Trophoblast cell (in vitro differentiated cells and primary cell): ENCODE results near the gene HCFC2.
A peak's percentile ranks its signal among the peaks of the same experiment; 100 is the strongest.

Experiments
- DNase-seq, 2 donors: peaks; one replicate each; pipeline ENCODE4 v3.0.0-alpha.2; 2016
- H2AFZ ChIP-seq: 2 replicates; pipeline ENCODE4 v1.6.1; 2013; ENCODE audit warnings: low read length, moderate library complexity, mild to moderate bottlenecking; ENCODE audit not compliant: insufficient read depth, poor library complexity
- H2AK5ac ChIP-seq: 2 replicates; pipeline ENCODE4 v1.6.1; 2013; ENCODE audit warnings: mild to moderate bottlenecking, low read length
- H2BK120ac ChIP-seq: 2 replicates; pipeline ENCODE4 v1.6.1; 2013; ENCODE audit warnings: low read length, mild to moderate bottlenecking, moderate library complexity; ENCODE audit not compliant: insufficient read depth, poor library complexity
- H2BK12ac ChIP-seq: 2 replicates; pipeline ENCODE4 v1.6.1; 2013; ENCODE audit warnings: mild to moderate bottlenecking, low read length, moderate library complexity
- H2BK5ac ChIP-seq: 2 replicates; pipeline ENCODE4 v1.6.1; 2013; ENCODE audit warnings: low read length, low read depth, moderate library complexity, mild to moderate bottlenecking; ENCODE audit not compliant: poor library complexity
- H3K14ac ChIP-seq: 2 replicates; pipeline ENCODE4 v1.6.1; 2013; ENCODE audit warnings: mild to moderate bottlenecking, low read length
- H3K18ac ChIP-seq: 2 replicates; pipeline ENCODE4 v1.6.1; 2013; ENCODE audit warnings: mild to moderate bottlenecking, low read length
- H3K23ac ChIP-seq: 2 replicates; pipeline ENCODE4 v1.6.1; 2013; ENCODE audit warnings: low read length
- H3K27ac ChIP-seq: 2 replicates; pipeline ENCODE4 v1.5.1; 2013; ENCODE audit warnings: low read depth, mild to moderate bottlenecking, inconsistent platforms, low read length, moderate library complexity
- H3K27me3 ChIP-seq: 2 replicates; pipeline ENCODE4 v1.6.1; 2013; ENCODE audit warnings: inconsistent platforms, mild to moderate bottlenecking, low read length, moderate library complexity; ENCODE audit not compliant: insufficient read depth
- H3K36me3 ChIP-seq, 2 experiments: 1 replicate in 1 of 2; 2 replicates in 1 of 2; pipeline ENCODE4 v1.6.1; 2013; ENCODE audit warnings: low read length in 2 of 2, mild to moderate bottlenecking in 2 of 2, moderate library complexity in 1 of 2; ENCODE audit not compliant: insufficient read depth in 2 of 2, control insufficient read depth in 1 of 2
- H3K4ac ChIP-seq: 2 replicates; pipeline ENCODE4 v1.6.1; 2013; ENCODE audit warnings: low read depth, mild to moderate bottlenecking, low read length, moderate library complexity
- H3K4me1 ChIP-seq, 2 experiments: 1 replicate in 1 of 2; 2 replicates in 1 of 2; pipeline ENCODE4 v1.6.1; 2013; ENCODE audit warnings: low read length in 2 of 2, mild to moderate bottlenecking in 2 of 2, moderate library complexity in 1 of 2; ENCODE audit not compliant: insufficient read depth in 2 of 2, control insufficient read depth in 1 of 2
- H3K4me2 ChIP-seq: 2 replicates; pipeline ENCODE4 v1.6.1; 2013; ENCODE audit warnings: inconsistent platforms, mild to moderate bottlenecking, low read length, moderate library complexity
- H3K4me3 ChIP-seq: 2 replicates; pipeline ENCODE4 v1.5.1; 2013; ENCODE audit warnings: mild to moderate bottlenecking, low read depth, low read length, inconsistent platforms
- H3K79me1 ChIP-seq: one replicate; pipeline ENCODE4 v1.6.1; 2013; ENCODE audit warnings: low read length
- H3K79me2 ChIP-seq: 2 replicates; pipeline ENCODE4 v1.6.1; 2013; ENCODE audit warnings: low read length, mild to moderate bottlenecking; ENCODE audit not compliant: control insufficient read depth, insufficient read depth, poor library complexity
- H3K9ac ChIP-seq: 2 replicates; pipeline ENCODE4 v1.6.1; 2013; ENCODE audit warnings: mild to moderate bottlenecking, low read length
- H3K9me3 ChIP-seq: 2 replicates; pipeline ENCODE4 v1.6.1; 2013; ENCODE audit warnings: low read depth, mild to moderate bottlenecking, control low read depth, inconsistent platforms, low read length; ENCODE audit not compliant: insufficient read depth
- H4K12ac ChIP-seq: 2 replicates; pipeline ENCODE4 v1.6.1; 2013; ENCODE audit warnings: low read depth, mild to moderate bottlenecking, low read length, moderate library complexity
- H4K8ac ChIP-seq: 2 replicates; pipeline ENCODE4 v1.6.1; 2013; ENCODE audit warnings: low read depth, mild to moderate bottlenecking, low read length, moderate library complexity
- H4K91ac ChIP-seq: one replicate; pipeline ENCODE4 v1.6.1; 2013; ENCODE audit warnings: low read depth, mild to moderate bottlenecking, low read length, moderate library complexity
- WGBS: extraction: QIAGEN DNeasy Blood & Tissue Kit; methylation state at CpG from one replicate; pipeline ENCODE4 v1.1.7; 2013; ENCODE audit warnings: missing lambda C conversion rate; ENCODE audit not compliant: insufficient read length, insufficient coverage; ENCODE audit errors: extremely low coverage; 5-methylcytosine and 5-hydroxymethylcytosine counted together

Gene HCFC2

GRCh38 chr12:104060791-104061190 lies 3.5 kb upstream of the HCFC2 start:
- no peak overlapping the region for H3K4ac ChIP-seq
- no peaks in the 10 kb centered on the region for H3K9me3 ChIP-seq
- H2BK12ac ChIP-seq: no peak overlapping the region
- H3K4me1 ChIP-seq: peaks cover 0 to 2% of the 10 kb centered on the region in 2 experiments
- no peak overlapping the region for H3K4me3 ChIP-seq
- H3K9ac ChIP-seq: no peak overlapping the region
- no CpG with 5 or more reads among the region's 2 CpGs for WGBS
- H2BK5ac ChIP-seq: no peak overlapping the region
- H3K18ac ChIP-seq: no peak overlapping the region
- H3K27ac ChIP-seq: no peak overlapping the region
- peaks cover 5% of the 10 kb centered on the region for H3K79me2 ChIP-seq
- peak; percentile 26 to 50 for DNase-seq
- no peak overlapping the region for H2AK5ac ChIP-seq
- H4K8ac ChIP-seq: no peak overlapping the region
- H3K79me1 ChIP-seq: peaks cover 11% of the 10 kb centered on the region
- H3K27me3 ChIP-seq: no peaks in the 10 kb centered on the region
- no peak overlapping the region for H4K12ac ChIP-seq
- no peak overlapping the region for H4K91ac ChIP-seq
- no peak overlapping the region for H3K4me2 ChIP-seq
- H3K36me3 ChIP-seq: no peaks in the 10 kb centered on the region
- no peak overlapping the region for H3K14ac ChIP-seq
- H3K23ac ChIP-seq: no peak overlapping the region
- no peak overlapping the region for H2AFZ ChIP-seq
- no peak overlapping the region for H2BK120ac ChIP-seq

- peak overlapping the region; percentile 48 for H3K9ac ChIP-seq
- H2AFZ ChIP-seq: peak overlapping the region; percentile 81
- peak overlapping the region; percentile 59 for H4K8ac ChIP-seq
- H3K79me1 ChIP-seq: peaks cover 11% of the 10 kb centered on the region
- H3K4me2 ChIP-seq: peak overlapping the region; percentile 88
- peak overlapping the region; percentile 14 for H2BK120ac ChIP-seq
- H3K4ac ChIP-seq: no peak overlapping the region
- H4K12ac ChIP-seq: peak overlapping the region; percentile 1
- no peaks in the 10 kb centered on the region for H3K27me3 ChIP-seq
- no CpG with 5 or more reads among the region's 7 CpGs for WGBS
- no peaks in the 10 kb centered on the region for H3K36me3 ChIP-seq
- no peak overlapping the region for H2AK5ac ChIP-seq
- peak overlapping the region; percentile 99 for H3K4me3 ChIP-seq
- H3K4me1 ChIP-seq: peaks cover 0 to 2% of the 10 kb centered on the region in 2 experiments
- peak overlapping the region; percentile 38 for H4K91ac ChIP-seq
- H2BK5ac ChIP-seq: peak overlapping the region; percentile 28
- H3K23ac ChIP-seq: no peak overlapping the region
- peak in 1 of 2 donors; percentile 2 for DNase-seq
- H3K9me3 ChIP-seq: no peaks in the 10 kb centered on the region
- H2BK12ac ChIP-seq: peak overlapping the region; percentile 15
- H3K27ac ChIP-seq: peak overlapping the region; percentile 9
- H3K14ac ChIP-seq: peak overlapping the region; percentile 50
- peak overlapping the region; percentile 43 for H3K18ac ChIP-seq
- H3K79me2 ChIP-seq: peaks cover 5% of the 10 kb centered on the region
These were observed 660 bp upstream of the HCFC2 start for GRCh38 chr12:104063712-104064030.

DNA sequence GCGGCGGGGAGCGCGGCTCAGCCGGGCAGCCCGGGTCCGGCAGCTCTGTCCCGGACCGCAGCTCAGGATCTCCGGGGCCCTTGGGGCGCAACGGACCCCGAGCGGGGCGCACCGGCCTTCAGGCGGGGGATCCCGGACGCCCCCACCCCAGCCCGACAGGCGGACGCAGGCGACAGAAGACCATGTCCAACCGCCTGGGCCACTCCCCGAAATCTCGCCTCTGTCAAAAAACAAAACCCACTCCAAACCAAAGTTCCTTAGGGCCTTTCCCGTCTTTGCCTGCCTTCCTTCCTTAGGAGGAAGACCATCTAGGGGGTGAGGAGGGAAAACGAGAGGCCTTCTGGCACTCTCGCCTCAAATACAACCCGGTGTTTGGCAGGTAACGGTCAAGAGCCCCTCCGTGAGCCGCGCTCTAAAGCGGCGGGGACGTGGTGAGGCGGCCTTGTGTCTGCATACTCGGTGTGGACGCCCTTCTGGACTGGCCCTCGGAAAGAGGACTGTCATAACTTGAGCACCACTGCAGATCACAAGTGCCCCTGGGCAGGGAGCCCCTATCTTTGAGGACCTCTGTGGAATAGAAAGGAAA lies 604 bp downstream of the HCFC2 start:
- Histone ChIP-seq H2BK12ac (no peak overlapping the region), H3K9me3 (no peaks in the 10 kb centered on the region), H3K9ac (peak overlapping the region; percentile 93), H4K12ac (no peak overlapping the region), H2AFZ (peak overlapping the region; percentile 81), H3K18ac (peak overlapping the region; percentile 83), H2BK5ac (no peak overlapping the region), H2AK5ac (no peak overlapping the region), H3K36me3 (peaks cover 0 to 2% of the 10 kb centered on the region in 2 experiments), H4K8ac (peak overlapping the region; percentile 92), H3K4me2 (peak overlapping the region; percentile 88), H3K14ac (peak overlapping the region; percentile 65), H3K27ac (no peak overlapping the region), H3K27me3 (no peaks in the 10 kb centered on the region), H3K79me2 (peaks cover 5% of the 10 kb centered on the region), H3K23ac (no peak overlapping the region), H3K4me1 (peaks cover 0 to 2% of the 10 kb centered on the region in 2 experiments), H3K4ac (no peak overlapping the region), H3K4me3 (peak overlapping the region; percentile 99), H4K91ac (peak overlapping the region; percentile 78), H3K79me1 (peaks cover 11% of the 10 kb centered on the region), H2BK120ac (no peak overlapping the region)
- WGBS: no CpG with 5 or more reads among the region's 41 CpGs
- DNase-seq: peak; percentile 6 to 9

DNA sequence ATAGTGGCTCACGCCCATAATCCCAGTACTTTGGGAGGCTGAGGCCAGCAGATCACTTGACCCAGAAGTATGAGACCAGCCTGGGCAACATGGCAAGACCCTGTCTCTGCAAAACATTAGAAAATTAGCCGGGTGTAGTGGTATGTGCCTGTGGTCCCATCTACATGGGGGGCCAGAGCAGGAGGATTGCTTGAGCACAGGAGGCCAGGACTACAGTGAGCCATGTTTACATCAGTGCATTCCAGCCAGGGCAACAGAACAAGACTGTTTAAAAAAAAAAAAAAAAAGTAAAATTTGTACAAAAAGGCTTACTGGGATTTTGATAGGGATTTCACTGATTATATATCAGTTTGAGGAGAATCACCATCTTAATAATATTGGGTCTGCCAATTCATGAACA lies 7.8 kb downstream of the HCFC2 start:
- H4K91ac ChIP-seq: no peak overlapping the region
- no peak overlapping the region for H2BK5ac ChIP-seq
- no peak overlapping the region for H3K4ac ChIP-seq
- no peak overlapping the region for H2BK12ac ChIP-seq
- no peak overlapping the region for H3K4me2 ChIP-seq
- H3K79me2 ChIP-seq: no peaks in the 10 kb centered on the region
- no peak overlapping the region for H3K4me3 ChIP-seq
- H3K23ac ChIP-seq: no peak overlapping the region
- H4K8ac ChIP-seq: no peak overlapping the region
- WGBS: no CpG with 5 or more reads among the region's 2 CpGs
- H2BK120ac ChIP-seq: no peak overlapping the region
- H3K79me1 ChIP-seq: no peaks in the 10 kb centered on the region
- H2AFZ ChIP-seq: no peak overlapping the region
- H3K27me3 ChIP-seq: no peaks in the 10 kb centered on the region
- H3K9me3 ChIP-seq: no peaks in the 10 kb centered on the region
- H3K27ac ChIP-seq: no peak overlapping the region
- DNase-seq: no peak
- H3K18ac ChIP-seq: no peak overlapping the region
- no peak overlapping the region for H3K14ac ChIP-seq
- no peak overlapping the region for H2AK5ac ChIP-seq
- no peaks in the 10 kb centered on the region for H3K4me1 ChIP-seq
- H4K12ac ChIP-seq: no peak overlapping the region
- peaks cover 1 to 7% of the 10 kb centered on the region in 2 experiments for H3K36me3 ChIP-seq
- no peak overlapping the region for H3K9ac ChIP-seq
